HepG2 (cell line): ENCODE data around the gene GGT1. TPM values are rescaled to one million over a fixed set of nuclear protein-coding genes. Genes with fewer than 3 reads are reported as not detected.
A peak's percentile ranks its signal among the peaks of the same experiment; 100 is the strongest.
"Not testable (repeated sequence)": the region's sequence is repeated elsewhere in the genome, so short reads cannot be mapped to it uniquely, and the experiment has no call there.

Experiments
- ATAC-seq: fragments of 200-7000 bp; cut with Tn5 transposase; 3 replicates; pipeline ENCODE4 v1.9.1; 2020; ENCODE audit warnings: mild to moderate bottlenecking, moderate library complexity
- Bru-seq: library from RNA; stranded (reverse); fragments of 400-500 nt; gene quantifications from one replicate; lab custom pipeline; 2021; lab: Mats Ljungman, UMichigan
- BruChase-seq, 2 experiments: library from RNA; stranded (reverse); fragments of 400-500 nt; gene quantifications; one replicate each; lab custom pipeline; 2021; lab: Mats Ljungman, UMichigan
- BruUV-seq: library from RNA; stranded (reverse); fragments of 400-500 nt; replicated peaks from 2 replicates; lab custom pipeline; 2021; lab: Mats Ljungman, UMichigan
- CTCF ChIA-PET: fragments of 300-600 bp; formaldehyde crosslinking; extraction: SDS; loops from one replicate; lab custom pipeline; 2021; ENCODE audit warnings: low total read pairs, inconsistent platforms, low intra/inter-chr PET ratio; lab: Yijun Ruan, JAX
- POLR2A ChIA-PET: fragments of 350-600 bp; sonication (Branson Sonifier 250); formaldehyde crosslinking; loops from one replicate; lab custom pipeline; 2020; ENCODE audit warnings: antibody characterized with exemption, inconsistent platforms; lab: Yijun Ruan, JAX
- DNase-seq: peaks from one replicate; pipeline ENCODE4 v3.0.0-alpha.2; 2015; ENCODE audit warnings: low spot score
- FAIRE-seq: peaks from 3 replicates; lab custom pipeline; 2011; peaks lifted over from hg19 to GRCh38; lab: Jason Lieb, UNC
- H2AFZ ChIP-seq: one replicate; pipeline ENCODE4 v1.6.1; 2011; ENCODE audit warnings: low read length, inconsistent platforms
- H3K27ac ChIP-seq: fragments of 300-600 bp; 3 replicates; pipeline ENCODE4 v1.8.0; 2011; ENCODE audit warnings: mixed run types, mild to moderate bottlenecking, mixed read lengths, low read length, inconsistent platforms; ENCODE audit not compliant: insufficient read depth; ENCODE audit errors: extremely low read length
- H3K27me3 ChIP-seq, 2 experiments: fragments of 200-600 bp in 1 of 2; 2 replicates in 1 of 2; 3 replicates in 1 of 2; pipeline versions ENCODE4 v1.6.0 to v1.8.0; 2011; ENCODE audit warnings: low read length in 2 of 2, mild to moderate bottlenecking in 2 of 2, moderate library complexity in 2 of 2, inconsistent platforms in 1 of 2; ENCODE audit not compliant: insufficient read depth in 2 of 2, control insufficient read depth in 1 of 2
- H3K36me3 ChIP-seq, 2 experiments: fragments of 200-600 bp in 1 of 2; replicated peaks in 1 of 2; 2 replicates in 1 of 2; 3 replicates in 1 of 2; pipeline versions ENCODE4 v1.5.1 to v1.8.0; 2011; ENCODE audit warnings: low read length in 2 of 2, inconsistent platforms in 1 of 2; ENCODE audit not compliant: insufficient read depth in 2 of 2, control insufficient read depth in 1 of 2
- H3K4me1 ChIP-seq: 2 replicates; pipeline ENCODE4 v1.5.1; 2012; ENCODE audit warnings: low read length, inconsistent platforms; ENCODE audit not compliant: insufficient read depth
- H3K4me2 ChIP-seq: 2 replicates; pipeline ENCODE4 v1.6.0; 2011; ENCODE audit warnings: low read depth, low read length, inconsistent platforms
- H3K4me3 ChIP-seq, 3 experiments: fragments of 200-600 bp in 1 of 3; sonication (generic), shearing (Covaris generic) in 1 of 3; replicated peaks in 1 of 3; 2 replicates each; pipeline ENCODE4 v1.5.1; 2011 to 2016; ENCODE audit warnings: low read length in 3 of 3, inconsistent platforms in 2 of 3, low read depth in 2 of 3, mild to moderate bottlenecking in 2 of 3, control low read depth in 1 of 3, mixed read lengths in 1 of 3; ENCODE audit not compliant: insufficient read depth in 1 of 3
- H3K79me2 ChIP-seq: one replicate; pipeline ENCODE4 v1.6.1; 2011; ENCODE audit warnings: low read length, inconsistent platforms; ENCODE audit not compliant: insufficient read depth
- H3K9ac ChIP-seq: 2 replicates; pipeline ENCODE4 v1.6.0; 2011; ENCODE audit warnings: mild to moderate bottlenecking, low read depth, low read length, inconsistent platforms; ENCODE audit not compliant: insufficient read depth
- H3K9me3 ChIP-seq: 2 replicates; pipeline ENCODE4 v1.5.1; 2012; ENCODE audit warnings: mild to moderate bottlenecking, low read length
- H4K20me1 ChIP-seq: 2 replicates; pipeline ENCODE4 v1.6.0; 2011; ENCODE audit warnings: inconsistent platforms, mild to moderate bottlenecking, low read length, moderate library complexity; ENCODE audit not compliant: insufficient read depth
- ADNP ChIP-seq: sonication (generic); formaldehyde crosslinking; IDR thresholded peaks from 2 replicates; pipeline ENCODE4 v1.4.0; 2020; ENCODE audit warnings: missing genetic modification reagents
- HOXA3 ChIP-seq: sonication (generic); formaldehyde crosslinking; IDR thresholded peaks from 2 replicates; pipeline ENCODE4 v1.5.0; 2020; ENCODE audit warnings: missing genetic modification reagents
- KDM1A ChIP-seq: IDR thresholded peaks from 2 replicates; pipeline ENCODE4 v1.6.1; 2016; ENCODE audit warnings: missing compliant biosample characterization
- MYC ChIP-seq: sonication (generic); formaldehyde crosslinking; IDR thresholded peaks from 2 replicates; pipeline ENCODE4 v1.9.0; 2021; ENCODE audit warnings: missing genetic modification reagents, borderline replicate concordance
- POLR2A ChIP-seq, 2 experiments: IDR thresholded peaks; 2 replicates each; pipeline ENCODE4 v1.6.1; 2011; ENCODE audit warnings: low read depth in 2 of 2, low read length in 2 of 2, mild to moderate bottlenecking in 1 of 2, moderate library complexity in 1 of 2; ENCODE audit not compliant: insufficient read depth in 1 of 2
- RXRA ChIP-seq: sonication (generic); formaldehyde crosslinking; IDR thresholded peaks from 2 replicates; pipeline ENCODE4 v1.5.1; 2020; ENCODE audit warnings: missing genetic modification reagents
- SALL1 ChIP-seq: sonication (generic); formaldehyde crosslinking; IDR thresholded peaks from 2 replicates; pipeline ENCODE4 v1.8.0; 2022; ENCODE audit warnings: mild to moderate bottlenecking, missing genetic modification reagents
- ZBTB7A ChIP-seq: sonication (generic); formaldehyde crosslinking; IDR thresholded peaks from 2 replicates; pipeline ENCODE4 v1.8.0; 2022; ENCODE audit warnings: mild to moderate bottlenecking, missing genetic modification reagents
- ZFP36 ChIP-seq: fragments of 150-350 bp; IDR thresholded peaks from 2 replicates; pipeline ENCODE4 v1.6.1; 2018; ENCODE audit warnings: borderline replicate concordance, low read length, low read depth; ENCODE audit not compliant: partially characterized antibody
- ZMAT3 ChIP-seq: sonication (generic); formaldehyde crosslinking; conservative IDR thresholded peaks from 2 replicates; pipeline ENCODE4 v1.7.0; 2021; ENCODE audit warnings: missing genetic modification reagents
- ZMYM3 ChIP-seq: sonication (generic); formaldehyde crosslinking; IDR thresholded peaks from 2 replicates; pipeline ENCODE4 v1.5.1; 2020; ENCODE audit warnings: mild to moderate bottlenecking, missing genetic modification reagents
- ZNF292 ChIP-seq: sonication (generic); formaldehyde crosslinking; IDR thresholded peaks from 2 replicates; pipeline ENCODE4 v1.8.1; 2022; ENCODE audit warnings: mild to moderate bottlenecking, low read depth, missing genetic modification reagents, borderline replicate concordance
- ZNF629 ChIP-seq: sonication (generic); formaldehyde crosslinking; conservative IDR thresholded peaks from 2 replicates; pipeline ENCODE4 v1.5.0; 2020; ENCODE audit warnings: missing genetic modification reagents
- ZNF768 ChIP-seq: sonication (generic); formaldehyde crosslinking; IDR thresholded peaks from 2 replicates; pipeline ENCODE4 v1.4.0; 2020; ENCODE audit warnings: missing genetic modification reagents
- ZSCAN21 ChIP-seq: sonication (generic); formaldehyde crosslinking; IDR thresholded peaks from 2 replicates; pipeline ENCODE4 v1.8.0; 2022; ENCODE audit warnings: mild to moderate bottlenecking, missing genetic modification reagents, moderate library complexity, borderline replicate concordance
- WGBS: methylation state at CpG from one replicate; pipeline ENCODE4 v1.1.6; 2017; ENCODE audit warnings: low lambda C conversion rate; 5-methylcytosine and 5-hydroxymethylcytosine counted together
- in situ Hi-C: cut with HindIII; loops from 2 replicates; pipeline ENCODE4 v1.10.0; 2017; ENCODE audit warnings: low pct_unique_long_range_greater_than_20kb; ENCODE audit not compliant: extremely low pct_ligation_motif_present
- intact Hi-C: fragments of 100-400 bp; cut with micrococcal nuclease; formaldehyde crosslinking; loops from one replicate; pipeline ENCODE4 v1.10.0; 2022; ENCODE audit not compliant: unreplicated experiment
- long read RNA-seq, 2 experiments: library from RNA in 1 of 2; library from polyadenylated mRNA in 1 of 2; stranded (forward) in 1 of 2; unstranded in 1 of 2; transcript quantifications; one replicate each; pipeline ENCODE4 v2.0.0, GENCODE V29; 2019 to 2022
- polyA minus RNA-seq, 3 experiments: library from RNA; depleted of rRNA, polyadenylated mRNA; stranded (reverse); fragments of >200 nt; gene quantifications; 2 replicates each; pipeline ENCODE4 v1.2.3, GENCODE V29; 2011; ENCODE audit warnings: low replicate concordance in 1 of 3
- polyA plus RNA-seq, 8 experiments: library from polyadenylated mRNA; depleted of rRNA in 3 of 8; stranded (reverse) in 7 of 8; unstranded in 1 of 8; fragments of >200 nt; fragmentation: Illumina TruSeq in 4 of 8; extraction: Trizol in 4 of 8; gene quantifications; 2 replicates each; pipeline versions ENCODE4 v1.2.1 to v1.2.3, GENCODE V29; 2011 to 2016; ENCODE audit warnings: low read depth in 4 of 8, missing spikeins in 1 of 8, mixed read lengths in 1 of 8; ENCODE audit not compliant: insufficient read depth in 1 of 8
- total RNA-seq, 5 experiments: library from RNA; depleted of rRNA; stranded (reverse); fragments of >200 nt; fragmentation: Illumina TruSeq; extraction: Trizol; gene quantifications; 2 replicates each; pipeline ENCODE4 v1.2.3, GENCODE V29; 2016; ENCODE audit warnings: low read depth in 1 of 5

GGT1 gene
- total RNA-seq (2016; rRNA removed; fragmentation: Illumina TruSeq; extraction: Trizol) (11.6 and 29.9 TPM in 2 replicates), polyA plus RNA-seq (2011; rRNA removed) (103 and 150 TPM in 2 replicates), polyA minus RNA-seq (2011; rRNA and poly(A)+ RNA removed; ENCODE audit: low replicate concordance) (7.2 and 119 TPM in 2 replicates), Bru-seq, nascent RNA (percentile 46 among the genes with signal in this experiment), BruChase-seq, experiment 1, labeled RNA remaining after a 6-hour chase (percentile 52 among the genes with signal in this experiment), BruChase-seq, experiment 2, labeled RNA remaining after a 2-hour chase (percentile 51 among the genes with signal in this experiment)
- 6.9 and 7.0 TPM in 2 replicates for total RNA-seq (2016; cell fraction: cytosol; rRNA removed; fragmentation: Illumina TruSeq; extraction: Trizol; ENCODE audit: low read depth)
- 14.5 and 27.5 TPM in 2 replicates for total RNA-seq (2016; cell fraction: insoluble cytoplasmic fraction; rRNA removed; fragmentation: Illumina TruSeq; extraction: Trizol)
- 8.2 and 14.5 TPM in 2 replicates for total RNA-seq (2016; cell fraction: membrane; rRNA removed; fragmentation: Illumina TruSeq; extraction: Trizol)
- 30.4 and 31.0 TPM in 2 replicates for total RNA-seq (2016; cell fraction: nucleus; rRNA removed; fragmentation: Illumina TruSeq; extraction: Trizol)
- 81.5 and 120 TPM in 2 replicates for polyA plus RNA-seq (2011; cell fraction: cytosol; rRNA removed)
- 371 and 443 TPM in 2 replicates for polyA plus RNA-seq (2011; cell fraction: nucleus; rRNA removed)
- polyA plus RNA-seq (2012), result 45.9 and 52.6 TPM in 2 replicates
- 8.9 and 10.2 TPM in 2 replicates for polyA plus RNA-seq (2016; cell fraction: cytosol; fragmentation: Illumina TruSeq; extraction: Trizol; ENCODE audit: low read depth)
- polyA plus RNA-seq (2016; cell fraction: insoluble cytoplasmic fraction; fragmentation: Illumina TruSeq; extraction: Trizol; ENCODE audit: low read depth), result 15.2 and 17.2 TPM in 2 replicates
- 11.3 and 13.6 TPM in 2 replicates for polyA plus RNA-seq (2016; cell fraction: membrane; fragmentation: Illumina TruSeq; extraction: Trizol; ENCODE audit: low read depth)
- 74.0 and 82.3 TPM in 2 replicates for polyA plus RNA-seq (2016; cell fraction: nucleus; fragmentation: Illumina TruSeq; extraction: Trizol; ENCODE audit: insufficient read depth, low read depth)
- polyA minus RNA-seq (2011; cell fraction: cytosol; rRNA and poly(A)+ RNA removed), result 46.0 and 49.6 TPM in 2 replicates
- polyA minus RNA-seq (2011; cell fraction: nucleus; rRNA and poly(A)+ RNA removed), result 35.4 and 41.2 TPM in 2 replicates
- long read RNA-seq, experiment 1, transcript GGT1-203 (16 exons, 2,628 nt), result major isoform, 8 of 98 reads
- long read RNA-seq, experiment 1, partial matches to known transcripts, result 12 of 98 reads
- long read RNA-seq, experiment 1, other reads (novel, unspliced or antisense), result 77 of 98 reads
- long read RNA-seq, experiment 2, transcript GGT1-203 (16 exons, 2,628 nt), result major isoform, 11 of 142 reads
- long read RNA-seq, experiment 2, partial matches to known transcripts, result 25 of 142 reads
- long read RNA-seq, experiment 2, other reads (novel, unspliced or antisense), result 103 of 142 reads

GRCh38 chr22:24602847-24603769 is at the start of gene GGT1:
Gene GGT1 (plus strand): TSS chr22:24603193. CDS start chr22:24611082, 7,889 bp downstream.
- Histone ChIP-seq H3K4me1 (peaks cover 40% of the 10 kb centered on the region), H3K27ac (peak within 1 kb of the TSS; percentile 82), H2AFZ (peak within 1 kb of the TSS; percentile 54), H3K9ac (peak within 1 kb of the TSS; percentile 64), H3K4me3 (peak within 1 kb of the TSS; percentile 52 to 80 (median 68); a peak in 5 of 6 replicates), H3K4me2 (peak within 1 kb of the TSS; percentile 78)
- H3K79me2 ChIP-seq, FAIRE-seq, H4K20me1 ChIP-seq, H3K9me3 ChIP-seq, H3K36me3 ChIP-seq, H3K27me3 ChIP-seq, in situ Hi-C loops, CTCF ChIA-PET, DNase-seq: not testable (repeated sequence)
- TSS peak; percentile 72 for BruUV-seq
- intact Hi-C loops, result loop anchor here (2.0 kb wide), 1 partner anchor 52 kb away; no protein-coding TSS in a partner anchor
- POLR2A ChIA-PET, result interaction anchor here (0.7 to 4.1 kb wide), 10 partner anchors 9 to 252 kb away, joined by 3 to 76 read pairs (median 4); partner anchors contain the start of genes GUCD1 and LRRC75B
- peak; percentile 19 for ATAC-seq
- 0% methylated on average over 10 of the region's 22 CpGs for WGBS
- 0 out of 2 replicates have a peak, but pooled peaks have one; percentile 35 for TF ChIP-seq ZNF292 (CRISPR knock-in tag)
- TF ChIP-seq RXRA (CRISPR knock-in tag), result 0 out of 2 replicates have a peak, but pooled peaks have one; percentile 18
- 0 out of 2 replicates have a peak, but pooled peaks have one; percentile 6 for TF ChIP-seq MYC (CRISPR knock-in tag)
- TF ChIP-seq ZSCAN21 (CRISPR knock-in tag), result peak; percentile 52; the same call in 1 of the 2 replicates
- TF ChIP-seq POLR2A (IDR thresholded peaks at IDR 0.05; ENCODE audit: insufficient read depth in 1 of 2, low read depth in 2 of 2, low read length in 2 of 2), result peak; percentile 20 to 51; a peak in 3 of 4 replicates
- TF ChIP-seq ADNP (CRISPR knock-in tag), result peak; percentile 86; the same call in 1 of the 2 replicates
- peak; percentile 98 for TF ChIP-seq ZMYM3 (CRISPR knock-in tag)
- TF ChIP-seq ZBTB7A (CRISPR knock-in tag), result 0 out of 2 replicates have a peak, but pooled peaks have one; percentile 18
- peak; percentile 38; the same call in 1 of the 2 replicates for TF ChIP-seq SALL1
- 0 out of 2 replicates have a peak, but pooled peaks have one; percentile 12 for TF ChIP-seq HOXA3 (CRISPR knock-in tag)
- peak; percentile 51 for TF ChIP-seq ZFP36
- TF ChIP-seq KDM1A (CRISPR knock-in tag), result peak; percentile 66; the same call in 1 of the 2 replicates
- TF ChIP-seq ZMAT3 (CRISPR knock-in tag), result 0 out of 2 replicates have a peak, but pooled peaks have one; percentile 16
- TF ChIP-seq ZNF768 (CRISPR knock-in tag), result peak; percentile 100
- peak; percentile 64 for TF ChIP-seq ZNF629 (CRISPR knock-in tag)
